ENCODE data around the gene ATP11A.

DNA sequence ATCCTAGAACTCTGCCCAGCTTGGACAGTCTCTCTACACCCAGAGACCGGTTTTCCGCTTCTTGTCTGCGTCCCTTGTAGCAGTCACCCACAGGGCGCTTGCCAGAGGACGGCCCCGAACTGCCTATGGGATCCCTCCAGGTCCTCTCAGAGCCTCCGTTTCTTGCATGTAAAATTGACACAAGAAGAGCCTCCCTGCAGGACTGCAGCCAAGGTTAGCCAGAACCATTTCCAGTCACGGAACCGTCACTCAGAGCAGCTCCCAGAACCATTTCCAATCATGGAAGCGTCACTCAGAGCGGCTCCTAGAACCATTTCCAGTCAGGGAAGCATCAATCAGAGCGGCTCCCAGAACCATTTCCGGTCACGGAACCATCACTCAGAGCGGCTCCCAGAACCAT is 65.5 kb downstream of the ATP11A start:
- no peak for TF ChIP-seq POLR2A (IDR thresholded peaks at IDR 0.05; ENCODE audit: low read length)
- no peak for TF ChIP-seq GATA1 (IDR thresholded peaks at IDR 0.05; ENCODE audit: low read depth, low read length)

All from erythroblast (primary cell).